ENCODE measurements around the gene AEBP2.
"Not testable (repeated sequence)": the region's sequence is repeated elsewhere in the genome, so short reads cannot be mapped to it uniquely, and the experiment has no call there.

The AEBP2 gene

GRCh38 chr12:19518209-19518608, 78.9 kb downstream of the AEBP2 start:
- no peak for DNase-seq

- DNase-seq, result no peak
Measured at GRCh38 chr12:19520646-19521415, 81.5 kb downstream of the AEBP2 start.

- DNase-seq, result no peak
Measured at GRCh38 chr12:19525274-19525673, 86.0 kb downstream of the AEBP2 start.

GRCh38 chr12:19527866-19528265, 88.6 kb downstream of the AEBP2 start:
- no peak for DNase-seq

GRCh38 chr12:19528750-19529149, 89.5 kb downstream of the AEBP2 start:
- no peak for DNase-seq

- no peak for DNase-seq
Measured at GRCh38 chr12:19529951-19530636, 90.8 kb downstream of the AEBP2 start.

GRCh38 chr12:19530637-19531023, 91.3 kb downstream of the AEBP2 start:
- no peak for DNase-seq

- no peak for DNase-seq
Measured at GRCh38 chr12:19533567-19533966, 94.3 kb downstream of the AEBP2 start.

- no peak for DNase-seq
Measured at GRCh38 chr12:19539071-19539470, 99.8 kb downstream of the AEBP2 start.

- no peak for DNase-seq
Measured at GRCh38 chr12:19539836-19540235, 100.5 kb downstream of the AEBP2 start.

- no peak for DNase-seq
Measured at GRCh38 chr12:19542606-19543005, 103.3 kb downstream of the AEBP2 start.

GRCh38 chr12:19544353-19544752, 105.1 kb downstream of the AEBP2 start:
- DNase-seq, result no peak

- DNase-seq, result no peak
Measured at GRCh38 chr12:19545301-19545700, 106.0 kb downstream of the AEBP2 start.

- DNase-seq, result no peak
Measured at GRCh38 chr12:19546027-19546426, 106.7 kb downstream of the AEBP2 start.

- no peak for DNase-seq
Measured at GRCh38 chr12:19546611-19547162, 107.4 kb downstream of the AEBP2 start.

- DNase-seq, result no peak
Measured at GRCh38 chr12:19547271-19547671, 108.0 kb downstream of the AEBP2 start.

GRCh38 chr12:19548834-19549233, 109.5 kb downstream of the AEBP2 start:
- no peak for DNase-seq

- DNase-seq, result no peak
Measured at GRCh38 chr12:19550626-19551025, 111.3 kb downstream of the AEBP2 start.

GRCh38 chr12:19552441-19553097, 113.3 kb downstream of the AEBP2 start:
- DNase-seq, result not testable (repeated sequence)

- DNase-seq, result no peak
Measured at GRCh38 chr12:19553175-19553574, 113.9 kb downstream of the AEBP2 start.

- DNase-seq, result no peak
Measured at GRCh38 chr12:19561411-19561961, 122.2 kb downstream of the AEBP2 start.
